Mucosa of descending colon (tissue), 3 donors: ENCODE data around the gene DPYD. TPM values are rescaled to one million over a fixed set of nuclear protein-coding genes. Genes with fewer than 3 reads are reported as not detected.

Experiments used
- ATAC-seq: fragments of 200-7000 bp; cut with Tn5 transposase; one replicate; pipeline ENCODE4 v1.9.1; 2020; ENCODE audit warnings: mild to moderate bottlenecking, moderate library complexity
- DNase-seq, 3 donors: peaks; one replicate each; pipeline ENCODE4 v3.0.0-alpha.2; 2020
- H3K36me3 ChIP-seq: fragments of 200-600 bp; one replicate; pipeline ENCODE4 v1.8.0; 2021; ENCODE audit warnings: low read depth, mild to moderate bottlenecking
- H3K4me1 ChIP-seq: fragments of 200-600 bp; one replicate; pipeline ENCODE4 v1.8.0; 2021; ENCODE audit warnings: low read depth, mild to moderate bottlenecking
- H3K4me3 ChIP-seq: fragments of 200-600 bp; one replicate; pipeline ENCODE4 v1.8.0; 2021; ENCODE audit warnings: mild to moderate bottlenecking
- H3K9me3 ChIP-seq: fragments of 200-600 bp; one replicate; pipeline ENCODE4 v1.8.0; 2021; ENCODE audit warnings: mild to moderate bottlenecking
- intact Hi-C, 2 donors: fragments of 100-400 bp; cut with DNase I in 1 of 2; cut with micrococcal nuclease in 1 of 2; formaldehyde crosslinking; loops; one replicate each; pipeline versions ENCODE4 v1.11.0 to v1.11.1; 2022; cut with DNase I, micrococcal nuclease
- total RNA-seq, 3 donors: library from RNA; stranded (reverse); fragmentation: NEBNext Ultra II Directional in 2 of 3; extraction: Animal tissue kit (Norgen Biotek cat#: 25700) in 2 of 3; gene quantifications; one replicate each; pipeline versions ENCODE4 v1.2.1 to v1.2.4, GENCODE V29; 2021 to 2023
- TF ChIP-seq, protein P1 (sequence below): fragments of 200-600 bp; IDR thresholded peaks from one replicate; pipeline ENCODE4 v1.8.0; 2022; ENCODE audit warnings: antibody characterized with exemption, mild to moderate bottlenecking
- donor health status: DM: no; HTN: no; CAD: no; lungs with moderate emphysema.
- donor health status: DM: no; HTN: no; CAD: no.
- donor health status: DM: no; HTN: yes; CAD: no.

DPYD gene
- total RNA-seq, 3 donors from 2014 or later, result 13.8 to 33.3 (median 19.7) TPM

- H3K9me3 ChIP-seq, result no peaks in the 10 kb centered on the region
- intact Hi-C loops, result no loop called here
- H3K36me3 ChIP-seq, result no peaks in the 10 kb centered on the region
- ATAC-seq (no peak), DNase-seq (no peak)
- no peak overlapping the region for H3K4me3 ChIP-seq
- H3K4me1 ChIP-seq, result no peaks in the 10 kb centered on the region
- TF ChIP-seq, protein P1, sequence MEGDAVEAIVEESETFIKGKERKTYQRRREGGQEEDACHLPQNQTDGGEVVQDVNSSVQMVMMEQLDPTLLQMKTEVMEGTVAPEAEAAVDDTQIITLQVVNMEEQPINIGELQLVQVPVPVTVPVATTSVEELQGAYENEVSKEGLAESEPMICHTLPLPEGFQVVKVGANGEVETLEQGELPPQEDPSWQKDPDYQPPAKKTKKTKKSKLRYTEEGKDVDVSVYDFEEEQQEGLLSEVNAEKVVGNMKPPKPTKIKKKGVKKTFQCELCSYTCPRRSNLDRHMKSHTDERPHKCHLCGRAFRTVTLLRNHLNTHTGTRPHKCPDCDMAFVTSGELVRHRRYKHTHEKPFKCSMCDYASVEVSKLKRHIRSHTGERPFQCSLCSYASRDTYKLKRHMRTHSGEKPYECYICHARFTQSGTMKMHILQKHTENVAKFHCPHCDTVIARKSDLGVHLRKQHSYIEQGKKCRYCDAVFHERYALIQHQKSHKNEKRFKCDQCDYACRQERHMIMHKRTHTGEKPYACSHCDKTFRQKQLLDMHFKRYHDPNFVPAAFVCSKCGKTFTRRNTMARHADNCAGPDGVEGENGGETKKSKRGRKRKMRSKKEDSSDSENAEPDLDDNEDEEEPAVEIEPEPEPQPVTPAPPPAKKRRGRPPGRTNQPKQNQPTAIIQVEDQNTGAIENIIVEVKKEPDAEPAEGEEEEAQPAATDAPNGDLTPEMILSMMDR, result no peak
These were observed 108.8 kb downstream of the DPYD start for GRCh38 chr1:97812076-97812475.

- ATAC-seq (no peak), DNase-seq (no peak)
- no peak overlapping the region for H3K4me3 ChIP-seq
- no peaks in the 10 kb centered on the region for H3K9me3 ChIP-seq
- intact Hi-C loops, result no loop called here
- H3K4me1 ChIP-seq, result no peaks in the 10 kb centered on the region
- TF ChIP-seq, protein P1, result no peak
- H3K36me3 ChIP-seq, result no peaks in the 10 kb centered on the region
These were observed 113.8 kb downstream of the DPYD start for GRCh38 chr1:97806996-97807520.

DNA sequence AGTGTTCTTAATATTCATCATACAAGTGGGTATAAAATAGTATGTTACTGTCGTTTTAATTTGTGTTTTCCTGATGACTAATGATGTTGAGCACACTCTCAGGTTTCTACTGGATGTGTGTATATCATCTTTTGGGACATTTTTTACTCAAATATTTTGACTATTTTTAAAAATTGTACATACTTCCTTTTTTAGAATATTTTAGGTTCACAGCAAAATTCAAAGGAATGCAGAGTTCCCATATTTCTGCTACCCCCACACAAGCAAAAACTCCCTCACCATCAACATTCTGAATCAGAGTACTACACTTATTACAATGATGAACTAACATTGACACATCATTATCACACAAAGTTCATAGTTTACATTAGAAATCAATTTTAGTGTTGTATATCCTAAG, 114.5 kb downstream of the DPYD start:
- intact Hi-C loops, result no loop called here
- Histone ChIP-seq H3K4me1 (no peaks in the 10 kb centered on the region), H3K36me3 (no peaks in the 10 kb centered on the region), H3K4me3 (no peak overlapping the region), H3K9me3 (no peaks in the 10 kb centered on the region)
- TF ChIP-seq, protein P1, result no peak
- DNase-seq (no peak), ATAC-seq (no peak)

- Histone ChIP-seq H3K36me3 (no peaks in the 10 kb centered on the region), H3K9me3 (no peaks in the 10 kb centered on the region), H3K4me3 (no peak overlapping the region), H3K4me1 (no peaks in the 10 kb centered on the region)
- ATAC-seq, result no peak
- DNase-seq, result no peak
- intact Hi-C loops, result no loop called here
- TF ChIP-seq, protein P1, result no peak
These were observed 115.7 kb downstream of the DPYD start for GRCh38 chr1:97805093-97805492.

GRCh38 chr1:97803026-97803425, 117.8 kb downstream of the DPYD start:
- intact Hi-C loops, result no loop called here
- H3K36me3 ChIP-seq, result no peaks in the 10 kb centered on the region
- H3K4me1 ChIP-seq, result no peaks in the 10 kb centered on the region
- DNase-seq (no peak), ATAC-seq (no peak)
- H3K9me3 ChIP-seq, result no peaks in the 10 kb centered on the region
- H3K4me3 ChIP-seq, result no peak overlapping the region
- TF ChIP-seq, protein P1, result no peak

DNA sequence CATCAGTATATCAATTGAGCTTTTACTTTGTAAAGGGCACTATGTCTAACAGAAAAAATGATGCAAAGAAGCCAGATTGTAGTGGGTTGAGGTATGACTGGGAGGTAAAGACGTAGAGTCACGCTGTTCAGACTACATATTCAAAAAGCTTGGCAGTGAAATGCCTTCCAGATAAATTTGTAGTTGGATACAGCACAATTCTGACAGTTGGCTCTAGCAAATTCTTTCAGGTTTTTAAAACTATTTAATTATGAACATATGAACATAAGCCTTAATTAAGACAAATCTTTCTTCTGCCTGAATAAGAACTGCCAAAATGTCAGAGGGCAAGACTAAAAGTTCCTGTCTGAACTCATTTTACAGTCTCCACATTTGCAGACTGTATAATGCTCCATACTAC, 118.8 kb downstream of the DPYD start:
- ATAC-seq (no peak), DNase-seq (no peak)
- no peak overlapping the region for H3K4me3 ChIP-seq
- no peaks in the 10 kb centered on the region for H3K9me3 ChIP-seq
- intact Hi-C loops, result no loop called here
- H3K4me1 ChIP-seq, result no peaks in the 10 kb centered on the region
- no peaks in the 10 kb centered on the region for H3K36me3 ChIP-seq
- TF ChIP-seq, protein P1, result no peak
